ENCODE measurements around the gene NAT8L. TPM values are rescaled to one million over a fixed set of nuclear protein-coding genes. Genes with fewer than 3 reads are reported as not detected.
A peak's percentile ranks its signal among the peaks of the same experiment; 100 is the strongest.

The NAT8L gene
- total RNA-seq, 2 experiments from 2014 or later: not detected

DNA sequence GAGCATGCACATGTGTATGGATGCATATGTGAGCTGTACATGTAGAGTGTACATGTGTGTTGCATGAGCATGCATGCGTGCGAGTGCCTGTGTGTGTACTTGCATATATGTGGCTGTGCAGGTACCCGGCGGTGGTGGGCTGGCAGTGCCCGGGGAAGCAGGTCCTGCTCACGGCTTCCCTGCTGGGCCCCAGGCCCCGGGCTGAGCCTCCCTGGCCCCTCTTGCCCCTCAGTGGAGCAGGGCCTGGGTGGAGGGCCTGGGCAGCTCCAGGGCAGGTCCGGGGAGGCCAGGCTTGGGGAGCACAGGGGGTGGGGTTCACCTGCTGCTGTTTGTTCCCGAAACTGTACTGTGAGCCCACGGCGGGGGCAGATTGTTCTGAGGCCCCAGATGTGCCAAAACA lies 9.4 kb downstream of the NAT8L start:
- Mint-ChIP-seq H3K36me3 (ENCODE audit: low read depth) (no peaks in the 10 kb centered on the region), H3K27me3 (no peaks in the 10 kb centered on the region), H3K9me3 (no peaks in the 10 kb centered on the region), H3K4me3 (no peak overlapping the region), H3K4me1 (ENCODE audit: low read depth) (no peaks in the 10 kb centered on the region), H3K27ac (no peak overlapping the region)
- no peaks in the 10 kb centered on the region for H3K27me3 ChIP-seq (ENCODE audit: control insufficient read depth in 1 of 2, insufficient read depth in 2 of 2, low read length in 2 of 2)
- H3K4me3 ChIP-seq (ENCODE audit: low read length): no peak overlapping the region
- peaks cover 0 to 4% of the 10 kb centered on the region in 2 experiments for H3K9me3 ChIP-seq (ENCODE audit: control insufficient read depth in 1 of 2, insufficient read depth in 1 of 2, low read length in 2 of 2)
- DNase-seq (no peak), ATAC-seq (ENCODE audit: poor library complexity) (no peak)
- intact Hi-C loops (cut with DNase I, micrococcal nuclease): no loop called here
- no peaks in the 10 kb centered on the region for H3K36me3 ChIP-seq (ENCODE audit: insufficient read depth, low read length)
- POLR2A ChIA-PET: no interaction called here
- CTCF ChIA-PET: no interaction called here
- H3K27ac ChIP-seq (ENCODE audit: low read depth in 1 of 2, low read length in 2 of 2): no peak overlapping the region
- H3K4me1 ChIP-seq (ENCODE audit: insufficient read depth, low read length): no peaks in the 10 kb centered on the region
- TF ChIP-seq, protein P1, sequence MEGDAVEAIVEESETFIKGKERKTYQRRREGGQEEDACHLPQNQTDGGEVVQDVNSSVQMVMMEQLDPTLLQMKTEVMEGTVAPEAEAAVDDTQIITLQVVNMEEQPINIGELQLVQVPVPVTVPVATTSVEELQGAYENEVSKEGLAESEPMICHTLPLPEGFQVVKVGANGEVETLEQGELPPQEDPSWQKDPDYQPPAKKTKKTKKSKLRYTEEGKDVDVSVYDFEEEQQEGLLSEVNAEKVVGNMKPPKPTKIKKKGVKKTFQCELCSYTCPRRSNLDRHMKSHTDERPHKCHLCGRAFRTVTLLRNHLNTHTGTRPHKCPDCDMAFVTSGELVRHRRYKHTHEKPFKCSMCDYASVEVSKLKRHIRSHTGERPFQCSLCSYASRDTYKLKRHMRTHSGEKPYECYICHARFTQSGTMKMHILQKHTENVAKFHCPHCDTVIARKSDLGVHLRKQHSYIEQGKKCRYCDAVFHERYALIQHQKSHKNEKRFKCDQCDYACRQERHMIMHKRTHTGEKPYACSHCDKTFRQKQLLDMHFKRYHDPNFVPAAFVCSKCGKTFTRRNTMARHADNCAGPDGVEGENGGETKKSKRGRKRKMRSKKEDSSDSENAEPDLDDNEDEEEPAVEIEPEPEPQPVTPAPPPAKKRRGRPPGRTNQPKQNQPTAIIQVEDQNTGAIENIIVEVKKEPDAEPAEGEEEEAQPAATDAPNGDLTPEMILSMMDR (IDR thresholded peaks at IDR 0.05): no peak

DNA sequence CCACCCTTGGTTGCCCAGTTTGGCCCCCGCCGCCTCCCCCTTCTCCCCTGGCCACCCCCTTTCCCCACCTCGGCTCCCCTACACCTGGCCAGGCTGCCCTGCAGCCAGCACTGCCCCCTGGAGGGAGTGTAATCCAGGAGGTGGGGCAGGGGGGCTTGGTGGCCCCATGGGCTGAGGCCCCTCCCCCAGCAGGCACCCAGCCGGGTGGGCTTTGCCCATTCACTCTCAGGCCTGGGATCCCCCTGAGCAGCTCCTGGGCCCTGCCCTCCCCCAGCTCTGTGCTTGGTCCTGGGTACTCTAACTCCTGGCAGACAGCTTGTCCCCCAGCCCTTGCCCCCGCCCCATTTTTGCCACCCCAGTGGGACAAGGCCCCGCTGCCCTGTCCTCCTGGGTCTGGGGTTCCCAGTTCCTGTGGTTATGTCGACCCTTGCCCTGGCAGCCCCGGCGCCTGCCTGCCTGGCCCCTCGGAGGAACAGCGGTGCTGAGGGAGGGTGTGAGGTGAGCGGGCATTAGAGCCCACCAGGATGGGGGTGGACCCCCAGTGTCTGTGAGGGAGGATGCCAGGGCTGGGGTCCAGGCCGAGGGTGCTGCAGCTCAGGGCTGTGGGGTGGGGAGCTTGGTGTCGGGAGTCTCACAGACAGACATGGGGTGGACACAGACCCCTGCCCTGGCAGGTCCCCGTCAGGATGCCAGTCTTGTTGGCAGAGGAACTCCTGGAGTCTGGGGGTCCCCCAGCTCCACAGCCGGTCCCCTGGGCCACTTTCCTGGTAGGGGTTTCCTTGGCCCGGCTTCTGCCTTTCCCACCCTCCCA lies 10.2 kb downstream of the NAT8L start:
- ATAC-seq (ENCODE audit: poor library complexity): no peak
- Mint-ChIP-seq H3K27me3 (no peaks in the 10 kb centered on the region), H3K4me1 (ENCODE audit: low read depth) (no peaks in the 10 kb centered on the region), H3K9me3 (no peaks in the 10 kb centered on the region), H3K27ac (no peak overlapping the region), H3K36me3 (ENCODE audit: low read depth) (no peaks in the 10 kb centered on the region), H3K4me3 (no peak overlapping the region)
- DNase-seq: peak in 1 of 14 experiments; percentile 8
- no peak overlapping the region for H3K4me3 ChIP-seq (ENCODE audit: low read length)
- CTCF ChIA-PET: no interaction called here
- H3K27ac ChIP-seq (ENCODE audit: low read depth in 1 of 2, low read length in 2 of 2): no peak overlapping the region
- no peaks in the 10 kb centered on the region for H3K27me3 ChIP-seq (ENCODE audit: control insufficient read depth in 1 of 2, insufficient read depth in 2 of 2, low read length in 2 of 2)
- TF ChIP-seq, protein P1 (IDR thresholded peaks at IDR 0.05): no peak
- intact Hi-C loops (cut with DNase I, micrococcal nuclease): no loop called here
- H3K9me3 ChIP-seq (ENCODE audit: control insufficient read depth in 1 of 2, insufficient read depth in 1 of 2, low read length in 2 of 2): peaks cover 0 to 4% of the 10 kb centered on the region in 2 experiments
- POLR2A ChIA-PET: no interaction called here
- no peaks in the 10 kb centered on the region for H3K4me1 ChIP-seq (ENCODE audit: insufficient read depth, low read length)
- no peaks in the 10 kb centered on the region for H3K36me3 ChIP-seq (ENCODE audit: insufficient read depth, low read length)

DNA sequence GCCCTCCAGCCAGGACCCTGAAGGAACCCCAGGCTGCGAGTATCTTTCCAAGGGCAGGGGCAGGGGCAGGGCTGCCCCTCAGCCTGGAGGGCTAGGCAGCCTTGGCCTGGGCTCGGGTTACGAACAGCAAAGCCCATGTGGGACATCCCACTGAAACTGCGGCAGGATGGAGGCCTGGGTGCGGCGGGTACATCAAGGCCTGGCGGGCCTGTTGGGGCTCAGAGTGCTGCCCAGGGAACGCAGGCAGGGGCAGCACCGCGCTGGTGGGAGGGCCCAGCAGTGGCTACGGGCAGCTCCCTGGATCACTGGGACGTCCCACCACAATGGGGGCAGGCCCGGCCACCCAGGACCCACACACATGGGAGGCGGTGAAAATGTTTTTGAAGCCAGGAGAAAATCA lies 10.9 kb downstream of the NAT8L start:
- Mint-ChIP-seq H3K9me3 (no peaks in the 10 kb centered on the region), H3K4me1 (ENCODE audit: low read depth) (no peaks in the 10 kb centered on the region), H3K27ac (no peak overlapping the region), H3K4me3 (no peak overlapping the region), H3K36me3 (ENCODE audit: low read depth) (no peaks in the 10 kb centered on the region), H3K27me3 (no peaks in the 10 kb centered on the region)
- Histone ChIP-seq H3K27ac (ENCODE audit: low read depth in 1 of 2, low read length in 2 of 2) (no peak overlapping the region), H3K4me3 (ENCODE audit: low read length) (no peak overlapping the region), H3K36me3 (ENCODE audit: insufficient read depth, low read length) (no peaks in the 10 kb centered on the region), H3K9me3 (ENCODE audit: control insufficient read depth in 1 of 2, insufficient read depth in 1 of 2, low read length in 2 of 2) (peaks cover 0 to 4% of the 10 kb centered on the region in 2 experiments), H3K4me1 (ENCODE audit: insufficient read depth, low read length) (no peaks in the 10 kb centered on the region), H3K27me3 (ENCODE audit: control insufficient read depth in 1 of 2, insufficient read depth in 2 of 2, low read length in 2 of 2) (no peaks in the 10 kb centered on the region)
- DNase-seq (peak in 1 of 14 experiments; percentile 5), ATAC-seq (ENCODE audit: poor library complexity) (no peak)
- CTCF ChIA-PET: no interaction called here
- TF ChIP-seq, protein P1 (IDR thresholded peaks at IDR 0.05): no peak
- intact Hi-C loops (cut with DNase I, micrococcal nuclease): no loop called here
- POLR2A ChIA-PET: no interaction called here
